ENCODE results near the gene RAB11FIP3. TPM values are rescaled to one million over a fixed set of nuclear protein-coding genes. Genes with fewer than 3 reads are reported as not detected.
A peak's percentile ranks its signal among the peaks of the same experiment; 100 is the strongest.

The RAB11FIP3 gene
- total RNA-seq, 1 donor: 25.3 TPM

GRCh38 chr16:401468-402348 is 23.7 kb upstream of the RAB11FIP3 start, which contains the start of gene DECR2:
TSS of gene DECR2 (plus strand) at chr16:401885. CDS start at chr16:401964, 79 bp downstream.
- Histone ChIP-seq H3K4me3 (ENCODE audit: insufficient read depth, low read length) (peak within 1 kb of the TSS; percentile 90), H3K79me2 (ENCODE audit: insufficient read depth, low read length) (peaks cover 19% of the 10 kb centered on the region), H3K27ac (ENCODE audit: low read depth, low read length) (peak within 1 kb of the TSS; percentile 70), H3K36me3 (ENCODE audit: insufficient read depth, low read length) (peaks cover 6% of the 10 kb centered on the region), H3K9me3 (ENCODE audit: low read depth, low read length) (no peaks in the 10 kb centered on the region), H4K20me1 (ENCODE audit: insufficient read depth, low read length) (peaks cover 7% of the 10 kb centered on the region), H3K4me1 (ENCODE audit: insufficient read depth, low read length) (peaks cover 9% of the 10 kb centered on the region), H3K27me3 (ENCODE audit: insufficient read depth, low read length) (no peaks in the 10 kb centered on the region), H2AFZ (ENCODE audit: low read length) (peak within 1 kb of the TSS; percentile 80), H3K4me2 (ENCODE audit: insufficient read depth, low read length) (peak within 1 kb of the TSS; percentile 81)
- TF ChIP-seq CTCF (IDR thresholded peaks at IDR 0.05; ENCODE audit: extremely low read depth, low read depth, low read length): peak; percentile 31
- peak; percentile 100 for DNase-seq (ENCODE audit: insufficient read length, low spot score, missing footprints)

GRCh38 chr16:404971-405486 is 20.4 kb upstream of the RAB11FIP3 start:
- Histone ChIP-seq H4K20me1 (ENCODE audit: insufficient read depth, low read length) (no peaks in the 10 kb centered on the region), H3K4me3 (ENCODE audit: insufficient read depth, low read length) (no peak overlapping the region), H3K27ac (ENCODE audit: low read depth, low read length) (no peak overlapping the region), H2AFZ (ENCODE audit: low read length) (no peak overlapping the region), H3K36me3 (ENCODE audit: insufficient read depth, low read length) (peaks cover 12% of the 10 kb centered on the region), H3K9me3 (ENCODE audit: low read depth, low read length) (no peaks in the 10 kb centered on the region), H3K4me2 (ENCODE audit: insufficient read depth, low read length) (no peak overlapping the region), H3K79me2 (ENCODE audit: insufficient read depth, low read length) (peaks cover 17% of the 10 kb centered on the region), H3K4me1 (ENCODE audit: insufficient read depth, low read length) (peaks cover 9% of the 10 kb centered on the region), H3K27me3 (ENCODE audit: insufficient read depth, low read length) (no peaks in the 10 kb centered on the region)
- DNase-seq (ENCODE audit: insufficient read length, low spot score, missing footprints): peak; percentile 58
- TF ChIP-seq CTCF (IDR thresholded peaks at IDR 0.05; ENCODE audit: extremely low read depth, low read depth, low read length): no peak

GRCh38 chr16:405548-406506 is 19.6 kb upstream of the RAB11FIP3 start:
- H3K4me3 ChIP-seq (ENCODE audit: insufficient read depth, low read length): no peak overlapping the region
- peaks cover 13% of the 10 kb centered on the region for H3K79me2 ChIP-seq (ENCODE audit: insufficient read depth, low read length)
- no peaks in the 10 kb centered on the region for H4K20me1 ChIP-seq (ENCODE audit: insufficient read depth, low read length)
- H3K4me2 ChIP-seq (ENCODE audit: insufficient read depth, low read length): no peak overlapping the region
- no peak overlapping the region for H2AFZ ChIP-seq (ENCODE audit: low read length)
- TF ChIP-seq CTCF (IDR thresholded peaks at IDR 0.05; ENCODE audit: extremely low read depth, low read depth, low read length): no peak
- H3K36me3 ChIP-seq (ENCODE audit: insufficient read depth, low read length): peaks cover 8% of the 10 kb centered on the region
- no peak overlapping the region for H3K27ac ChIP-seq (ENCODE audit: low read depth, low read length)
- peak; percentile 71 for DNase-seq (ENCODE audit: insufficient read length, low spot score, missing footprints)
- H3K9me3 ChIP-seq (ENCODE audit: low read depth, low read length): no peaks in the 10 kb centered on the region
- peaks cover 4% of the 10 kb centered on the region for H3K4me1 ChIP-seq (ENCODE audit: insufficient read depth, low read length)
- no peaks in the 10 kb centered on the region for H3K27me3 ChIP-seq (ENCODE audit: insufficient read depth, low read length)

Data from osteoblast (primary cell).